ENCODE data around the gene TCEA2.

TCEA2 gene

GRCh38 chr20:64091340-64091739 is 28.3 kb downstream of the TCEA2 start:
- no peak for TF ChIP-seq GATA3 (IDR thresholded peaks at IDR 0.05; ENCODE audit: low read depth, low read length)
- TF ChIP-seq GATA2 (IDR thresholded peaks at IDR 0.05; ENCODE audit: low read depth, low read length): no peak

- TF ChIP-seq GATA3 (IDR thresholded peaks at IDR 0.05; ENCODE audit: low read depth, low read length): no peak
- TF ChIP-seq GATA2 (IDR thresholded peaks at IDR 0.05; ENCODE audit: low read depth, low read length): no peak
Measured at GRCh38 chr20:64091770-64092169, 28.8 kb downstream of the TCEA2 start.

- TF ChIP-seq GATA3 (IDR thresholded peaks at IDR 0.05; ENCODE audit: low read depth, low read length) (no peak), GATA2 (IDR thresholded peaks at IDR 0.05; ENCODE audit: low read depth, low read length) (no peak)
Measured at GRCh38 chr20:64092258-64093012, 29.4 kb downstream of the TCEA2 start.

- TF ChIP-seq GATA3 (IDR thresholded peaks at IDR 0.05; ENCODE audit: low read depth, low read length) (no peak), GATA2 (IDR thresholded peaks at IDR 0.05; ENCODE audit: low read depth, low read length) (no peak)
Measured at GRCh38 chr20:64093013-64093503, 30.1 kb downstream of the TCEA2 start.

DNA sequence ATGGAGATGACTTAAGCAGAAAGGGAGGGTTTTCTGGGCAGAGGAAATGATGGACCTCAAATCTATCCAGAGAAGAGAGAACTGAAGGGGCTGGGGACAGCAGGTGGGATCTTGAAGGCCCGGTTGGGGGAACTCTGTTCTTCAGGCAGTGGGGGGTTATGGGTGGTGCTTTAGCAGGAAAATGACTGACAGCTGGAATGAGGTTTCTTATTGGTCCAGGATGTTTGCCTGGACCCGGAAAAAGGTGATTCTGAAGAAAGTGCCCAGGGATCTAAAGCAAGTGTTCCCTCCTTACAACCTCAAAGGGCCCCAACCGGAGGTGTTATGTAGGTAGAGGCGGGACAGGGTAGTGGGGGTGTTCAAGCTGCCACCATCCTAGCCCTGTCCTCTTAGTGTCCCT is 32.5 kb downstream of the TCEA2 start:
- TF ChIP-seq GATA2 (IDR thresholded peaks at IDR 0.05; ENCODE audit: low read depth, low read length): no peak
- no peak for TF ChIP-seq GATA3 (IDR thresholded peaks at IDR 0.05; ENCODE audit: low read depth, low read length)

DNA sequence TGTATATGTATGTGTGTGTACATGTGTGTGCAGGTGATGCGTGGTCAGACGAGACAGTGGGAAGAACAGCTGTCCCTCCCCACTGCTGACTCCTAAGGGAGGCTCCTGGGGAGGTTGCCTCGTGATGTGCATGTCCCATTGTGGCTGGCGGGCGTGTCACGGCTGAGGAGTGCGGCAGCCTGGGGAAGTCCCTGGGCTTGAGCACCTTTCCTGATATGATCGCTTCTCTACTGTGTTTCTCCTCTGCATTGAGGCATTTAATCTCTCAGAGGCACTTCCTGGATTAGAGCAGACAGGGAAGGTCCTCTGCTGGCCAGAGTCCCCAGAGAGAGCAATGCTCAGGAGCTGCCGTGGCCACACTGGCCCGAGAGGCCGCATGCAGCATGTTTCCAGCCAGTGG is 32.9 kb downstream of the TCEA2 start:
- no peak for TF ChIP-seq GATA2 (IDR thresholded peaks at IDR 0.05; ENCODE audit: low read depth, low read length)
- TF ChIP-seq GATA3 (IDR thresholded peaks at IDR 0.05; ENCODE audit: low read depth, low read length): no peak

DNA sequence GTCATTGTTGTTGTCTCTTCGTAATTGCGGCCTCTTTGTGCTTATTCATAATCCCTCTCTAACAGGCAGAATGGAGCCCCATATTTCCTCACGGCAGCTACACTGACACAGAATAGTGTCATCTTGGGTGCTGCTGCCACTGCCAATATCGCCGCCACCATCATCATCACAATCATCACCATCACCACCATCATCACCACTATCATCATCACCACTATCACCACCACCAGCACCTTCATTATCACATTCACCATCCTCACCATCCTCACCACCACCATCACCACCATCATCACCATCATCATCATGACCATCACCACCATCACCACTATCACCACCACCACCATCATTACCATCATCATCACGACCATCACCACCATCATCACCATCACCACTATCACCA is 33.5 kb downstream of the TCEA2 start:
- no peak for TF ChIP-seq GATA3 (IDR thresholded peaks at IDR 0.05; ENCODE audit: low read depth, low read length)
- no peak for TF ChIP-seq GATA2 (IDR thresholded peaks at IDR 0.05; ENCODE audit: low read depth, low read length)

GRCh38 chr20:64098471-64099013 is 35.5 kb downstream of the TCEA2 start:
- TF ChIP-seq GATA3 (IDR thresholded peaks at IDR 0.05; ENCODE audit: low read depth, low read length) (no peak), GATA2 (IDR thresholded peaks at IDR 0.05; ENCODE audit: low read depth, low read length) (no peak)

- TF ChIP-seq GATA3 (IDR thresholded peaks at IDR 0.05; ENCODE audit: low read depth, low read length) (no peak), GATA2 (IDR thresholded peaks at IDR 0.05; ENCODE audit: low read depth, low read length) (no peak)
Measured at GRCh38 chr20:64099086-64099786, 36.2 kb downstream of the TCEA2 start.

DNA sequence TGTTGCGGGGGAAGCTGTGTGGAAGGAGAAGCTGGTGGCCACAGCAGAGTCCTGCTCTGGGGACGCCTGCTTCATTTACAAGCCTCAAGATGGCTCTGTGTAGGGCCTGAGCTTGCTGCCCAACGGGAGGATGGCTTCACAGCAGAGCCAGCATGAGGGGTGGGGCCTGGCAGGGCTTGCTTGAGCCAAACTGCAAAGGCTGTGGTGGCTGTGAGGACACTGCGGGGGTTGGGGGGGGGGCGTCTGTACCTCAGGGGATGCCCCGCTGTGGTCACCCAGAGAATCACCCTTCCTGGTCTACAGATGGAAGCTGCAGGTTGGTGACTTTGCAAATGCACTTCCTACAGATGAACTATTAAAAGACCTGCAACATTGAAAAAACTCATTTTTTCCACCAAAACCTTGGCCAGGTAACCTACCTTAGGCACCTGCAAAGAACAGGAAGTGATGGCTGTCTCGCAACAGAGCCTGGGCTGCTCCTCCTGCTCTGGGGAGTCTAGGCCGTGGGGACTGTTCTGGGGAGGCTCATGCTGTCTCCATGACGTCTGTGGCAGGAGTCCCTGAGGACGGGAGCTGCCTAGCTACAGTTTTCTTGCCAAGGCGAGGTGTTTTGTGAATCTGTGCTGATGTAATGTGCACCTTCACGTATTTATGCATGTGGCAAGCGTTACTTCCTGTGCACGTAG is 37.0 kb downstream of the TCEA2 start:
- no peak for TF ChIP-seq GATA2 (IDR thresholded peaks at IDR 0.05; ENCODE audit: low read depth, low read length)
- TF ChIP-seq GATA3 (IDR thresholded peaks at IDR 0.05; ENCODE audit: low read depth, low read length): no peak

GRCh38 chr20:64100566-64100888 is 37.5 kb downstream of the TCEA2 start:
- no peak for TF ChIP-seq GATA2 (IDR thresholded peaks at IDR 0.05; ENCODE audit: low read depth, low read length)
- TF ChIP-seq GATA3 (IDR thresholded peaks at IDR 0.05; ENCODE audit: low read depth, low read length): no peak

DNA sequence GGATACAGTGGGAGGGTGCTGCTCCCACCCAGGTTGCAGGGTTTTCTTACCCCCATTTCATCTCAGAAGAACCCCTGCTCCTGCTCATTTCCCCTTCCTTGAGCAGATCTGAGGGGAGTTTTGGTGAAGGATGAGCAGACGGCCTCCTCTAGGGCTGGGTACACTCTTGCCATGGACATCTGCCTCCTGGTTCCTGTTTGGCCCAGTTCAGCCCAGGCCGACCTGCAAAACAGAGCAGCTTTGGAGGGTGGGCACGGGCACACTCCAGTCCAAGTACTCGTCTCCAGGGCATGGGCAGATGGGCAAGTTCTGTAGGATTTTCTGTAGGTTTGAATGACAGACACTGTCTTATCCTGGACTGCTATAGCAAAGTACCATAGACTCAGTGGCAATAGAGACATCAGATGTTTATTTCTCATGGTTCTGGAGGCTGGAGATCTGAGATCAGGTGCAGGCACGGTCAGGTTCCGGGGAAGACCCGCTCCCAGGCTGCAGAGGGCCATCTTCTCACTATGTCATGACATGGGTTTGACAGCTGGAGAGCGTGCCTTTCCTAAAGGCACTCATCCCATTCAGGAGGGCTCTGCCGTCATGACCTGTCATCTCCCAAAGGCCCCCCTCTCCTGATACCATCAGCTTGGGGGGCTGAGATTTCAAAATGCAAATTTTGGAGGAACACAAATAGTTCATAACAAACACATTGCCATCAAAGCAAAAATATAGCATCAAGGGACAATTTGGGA is 38.1 kb downstream of the TCEA2 start:
- TF ChIP-seq GATA2 (IDR thresholded peaks at IDR 0.05; ENCODE audit: low read depth, low read length) (no peak), GATA3 (IDR thresholded peaks at IDR 0.05; ENCODE audit: low read depth, low read length) (no peak)

GRCh38 chr20:64101731-64102621 is 39.0 kb downstream of the TCEA2 start:
- TF ChIP-seq GATA3 (IDR thresholded peaks at IDR 0.05; ENCODE audit: low read depth, low read length) (no peak), GATA2 (IDR thresholded peaks at IDR 0.05; ENCODE audit: low read depth, low read length) (no peak)
